GM19035 (cell line): ENCODE results near the gene MDGA2.
"Not testable (repeated sequence)": the region's sequence is repeated elsewhere in the genome, so short reads cannot be mapped to it uniquely, and the experiment has no call there.

ENCODE experiments used
- ATAC-seq: cut with Tn5 transposase; IDR thresholded peaks from one replicate; pipeline ENCODE4 v1.9.1; 2021; ENCODE audit not compliant: unreplicated experiment

The MDGA2 gene

GRCh38 chr14:47246367-47246766 is 429.0 kb downstream of the MDGA2 start:
- no peak for ATAC-seq

GRCh38 chr14:47242579-47242978 is 432.8 kb downstream of the MDGA2 start:
- not testable (repeated sequence) for ATAC-seq

DNA sequence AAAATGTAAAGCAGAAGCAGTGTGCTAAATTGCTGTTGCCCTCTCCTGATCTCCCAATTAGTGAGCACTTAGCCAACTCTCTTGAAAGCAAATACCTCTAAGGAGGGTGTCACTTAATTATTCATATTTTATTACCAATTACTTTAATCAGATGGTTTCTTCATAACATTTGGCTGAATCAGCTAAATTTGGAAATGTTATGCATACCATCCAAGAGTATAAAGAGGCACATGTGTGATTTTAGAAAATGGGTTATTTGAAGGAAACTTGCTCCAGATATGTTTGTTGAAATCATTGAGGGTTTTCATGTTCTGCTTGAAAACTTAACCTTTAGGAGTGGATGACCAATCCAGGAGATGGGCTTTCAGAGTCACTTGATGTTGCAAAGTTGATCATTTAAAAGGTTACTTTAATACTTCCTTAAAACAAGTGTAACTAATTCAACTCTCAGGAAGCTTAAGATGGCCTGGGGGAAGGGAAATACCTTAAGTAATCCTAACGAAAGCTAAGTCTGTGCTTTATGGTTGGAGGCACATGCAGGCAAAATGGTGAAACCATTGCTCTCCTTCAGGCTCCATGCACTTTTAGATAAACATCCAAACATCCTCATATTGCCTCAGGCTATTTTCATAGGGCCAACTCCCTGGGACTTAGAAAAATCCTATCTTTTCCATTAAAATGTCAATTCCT is 434.5 kb downstream of the MDGA2 start:
- no peak for ATAC-seq

- ATAC-seq: no peak
Observed at GRCh38 chr14:47235619-47236018, 439.8 kb downstream of the MDGA2 start.

DNA sequence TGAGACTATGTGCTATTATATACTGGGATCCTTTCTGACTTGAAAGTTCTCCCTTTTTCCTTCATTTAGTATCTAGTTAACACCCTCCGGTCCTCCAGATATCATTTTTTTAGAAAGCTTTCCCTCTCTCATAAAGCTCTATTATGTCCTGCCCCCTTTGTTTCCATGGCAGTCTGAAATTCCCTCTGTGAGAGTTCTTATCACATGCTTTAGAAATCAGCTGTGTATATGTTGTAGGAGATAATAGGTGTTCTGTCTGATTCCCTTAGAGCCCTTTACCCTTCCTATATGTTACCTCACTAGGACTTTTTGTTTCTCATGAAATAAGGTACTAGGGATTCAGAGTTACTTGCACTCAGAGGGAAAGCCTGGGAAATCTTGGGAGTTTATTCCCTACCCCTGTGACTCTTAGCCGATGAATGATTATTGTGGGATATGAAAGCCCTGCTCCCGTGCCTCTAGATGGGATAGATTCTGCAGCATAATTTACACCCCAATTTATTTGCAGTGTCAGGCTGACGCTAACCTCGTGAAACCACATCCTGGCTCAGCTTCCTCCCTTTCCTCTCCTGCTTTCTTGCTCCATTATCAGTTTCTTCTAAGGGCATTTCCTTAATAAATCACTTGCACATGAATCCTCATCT is 448.4 kb downstream of the MDGA2 start:
- no peak for ATAC-seq

GRCh38 chr14:47223656-47224055 is 451.7 kb downstream of the MDGA2 start:
- ATAC-seq: no peak

DNA sequence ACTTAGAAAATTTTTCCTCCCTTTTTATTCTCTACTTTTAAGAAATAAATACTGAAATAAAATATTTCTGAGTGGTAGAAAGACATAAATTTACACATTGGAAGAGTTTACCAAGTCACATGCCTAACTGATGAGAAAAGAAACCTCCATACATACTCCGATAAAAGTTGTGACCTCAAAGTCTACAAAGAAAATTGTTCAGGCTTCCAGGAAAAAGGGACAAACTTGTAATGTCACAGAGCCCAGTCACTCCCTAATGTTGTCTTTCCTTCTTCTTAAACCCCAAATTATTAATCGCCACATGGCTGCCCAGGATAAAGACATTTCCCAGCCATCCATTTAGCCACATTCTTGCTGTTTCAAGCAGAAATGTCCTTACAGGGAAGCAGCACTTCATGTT is 455.3 kb downstream of the MDGA2 start:
- no peak for ATAC-seq

- no peak for ATAC-seq
Observed at GRCh38 chr14:47211263-47211662, 464.1 kb downstream of the MDGA2 start.

DNA sequence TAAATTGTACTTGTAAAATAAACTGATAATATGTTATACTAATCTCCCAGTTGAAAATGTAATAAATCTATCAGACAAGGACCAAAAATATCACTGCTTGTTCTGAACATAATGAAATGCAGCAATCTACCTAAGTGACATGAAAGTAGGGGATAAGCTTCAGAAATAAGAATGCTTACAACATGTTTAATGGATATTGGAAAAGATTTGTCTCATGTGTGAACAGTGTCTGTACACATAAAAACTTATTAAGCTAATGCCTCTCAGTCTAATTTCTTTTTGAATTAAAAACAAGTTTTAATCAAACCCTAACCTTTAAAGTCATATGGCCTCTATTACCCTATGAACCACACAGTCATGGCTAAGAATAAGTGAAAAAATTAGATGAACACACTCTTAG is 465.3 kb downstream of the MDGA2 start:
- ATAC-seq: no peak

DNA sequence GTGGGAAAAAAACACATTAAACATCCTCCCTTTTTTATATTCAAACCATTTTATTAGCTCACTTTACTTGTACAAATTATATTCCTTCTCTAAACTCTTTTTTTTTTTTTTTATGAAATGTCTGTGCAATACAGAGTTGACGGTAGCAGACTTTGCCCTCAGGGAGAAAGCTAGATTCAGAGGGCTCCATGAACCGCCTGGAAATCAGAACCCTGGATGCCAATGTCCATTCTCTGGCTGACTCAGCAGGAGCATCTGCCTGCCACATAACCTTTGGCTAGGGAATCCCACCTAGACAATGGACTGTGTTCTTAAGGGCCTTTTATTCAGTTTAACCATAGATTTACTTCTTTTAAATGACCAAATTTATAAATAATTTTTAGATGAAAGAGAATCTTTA is 467.0 kb downstream of the MDGA2 start:
- no peak for ATAC-seq

GRCh38 chr14:47207617-47208016 is 467.8 kb downstream of the MDGA2 start:
- ATAC-seq: no peak

- no peak for ATAC-seq
Observed at GRCh38 chr14:47200740-47201139, 474.7 kb downstream of the MDGA2 start.

- ATAC-seq: no peak
Observed at GRCh38 chr14:47195582-47195981, 479.8 kb downstream of the MDGA2 start.

GRCh38 chr14:47194055-47194454 is 481.4 kb downstream of the MDGA2 start:
- no peak for ATAC-seq

GRCh38 chr14:47192203-47192602 is 483.2 kb downstream of the MDGA2 start:
- ATAC-seq: not testable (repeated sequence)

- ATAC-seq: no peak
Observed at GRCh38 chr14:47191700-47192099, 483.7 kb downstream of the MDGA2 start.

GRCh38 chr14:47189911-47190484 is 485.4 kb downstream of the MDGA2 start:
- no peak for ATAC-seq

GRCh38 chr14:47186486-47186885 is 488.9 kb downstream of the MDGA2 start:
- ATAC-seq: no peak

- no peak for ATAC-seq
Observed at GRCh38 chr14:47179906-47180305, 495.5 kb downstream of the MDGA2 start.

DNA sequence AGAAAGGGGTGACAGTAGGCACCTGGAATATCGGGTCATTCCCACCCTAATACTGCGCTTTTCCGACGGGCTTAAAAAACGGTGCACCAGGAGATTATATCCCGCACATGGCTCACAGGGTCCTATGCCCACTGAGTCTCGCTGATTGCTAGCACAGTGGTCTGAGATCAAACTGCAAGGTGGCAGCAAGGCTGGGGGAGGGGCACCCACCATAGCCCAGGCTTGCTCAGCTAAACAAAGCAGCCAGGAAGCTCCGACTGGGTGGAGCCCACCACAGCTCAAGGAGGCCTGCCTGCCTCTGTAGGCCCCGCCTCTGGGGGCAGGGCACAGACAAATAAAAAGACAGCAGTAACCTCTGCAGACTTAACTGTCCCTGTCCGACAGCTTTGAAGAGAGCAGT is 503.5 kb downstream of the MDGA2 start:
- ATAC-seq: not testable (repeated sequence)

DNA sequence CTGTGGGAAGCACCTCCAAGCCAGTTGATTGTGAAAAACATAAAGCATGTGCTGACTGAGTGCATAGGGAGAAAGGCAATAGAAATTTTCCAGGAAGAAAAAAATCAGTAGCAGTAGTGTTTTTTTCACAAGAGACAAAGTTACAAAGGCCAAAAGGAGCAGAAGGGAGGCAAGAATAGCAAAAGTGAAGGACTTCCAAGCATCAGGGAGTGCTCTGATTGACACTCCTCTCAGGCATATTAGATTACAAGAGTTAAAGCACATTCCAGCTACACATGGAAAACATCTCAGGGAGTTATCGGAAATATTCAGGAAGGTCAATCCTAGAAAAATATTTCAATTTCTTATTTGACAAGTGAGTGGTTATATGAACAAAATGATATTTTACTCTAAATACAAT is 508.0 kb downstream of the MDGA2 start:
- ATAC-seq: no peak

DNA sequence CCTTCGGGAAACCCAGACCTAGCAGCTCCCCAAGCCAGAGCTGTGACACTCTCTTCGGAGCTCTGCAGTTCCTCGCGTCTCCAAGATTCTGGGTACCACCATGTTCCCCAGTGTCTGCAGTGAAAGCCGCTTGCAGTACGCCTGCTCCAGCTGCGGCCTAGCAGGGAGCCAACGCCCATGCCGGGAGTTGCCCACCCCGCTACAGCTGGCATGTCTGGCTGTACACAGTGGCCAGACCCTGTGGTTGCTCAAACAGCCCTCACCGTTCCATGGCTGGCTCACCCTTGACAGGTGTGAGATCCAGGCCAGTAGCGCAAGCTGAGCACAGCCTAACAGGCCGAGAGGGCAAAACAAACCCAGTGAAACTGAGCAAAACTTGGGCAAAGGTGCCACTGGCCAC is 520.0 kb downstream of the MDGA2 start:
- ATAC-seq: no peak
